WTC11 (cell line): ENCODE data around the gene TMEM140. TPM values are rescaled to one million over a fixed set of nuclear protein-coding genes. Genes with fewer than 3 reads are reported as not detected.

Experiments used
- ATAC-seq: fragments of 200-7000 bp; cut with Tn5 transposase; 2 replicates; pipeline ENCODE4 v1.10.0; 2021; ENCODE audit warnings: mild to moderate bottlenecking, moderate library complexity
- CTCF ChIA-PET: fragments of 300-600 bp; sonication (Branson Sonifier 250); formaldehyde crosslinking; loops from one replicate; lab custom pipeline; 2021; ENCODE audit warnings: antibody characterized with exemption; lab: Charles Lee
- POLR2A ChIA-PET: fragments of 350-600 bp; sonication (Branson Sonifier 250); formaldehyde crosslinking; loops from one replicate; lab custom pipeline; 2021; ENCODE audit warnings: antibody characterized with exemption; lab: Charles Lee
- DNase-seq: peaks from one replicate; pipeline ENCODE4 v3.0.0; 2021; ENCODE audit warnings: low spot score
- H3K27ac Mint-ChIP-seq: 2 replicates; pipeline ENCODE4 v1.8.0; 2021; ENCODE audit warnings: mixed read lengths
- H3K27me3 Mint-ChIP-seq: 2 replicates; pipeline ENCODE4 v1.8.0; 2021; ENCODE audit warnings: low read depth, mild to moderate bottlenecking, moderate library complexity, mixed read lengths
- H3K36me3 Mint-ChIP-seq: 2 replicates; pipeline ENCODE4 v1.8.0; 2021; ENCODE audit warnings: mixed read lengths
- H3K4me1 Mint-ChIP-seq: 2 replicates; pipeline ENCODE4 v1.8.0; 2022; ENCODE audit warnings: mixed read lengths
- H3K4me3 Mint-ChIP-seq: 2 replicates; pipeline ENCODE4 v1.8.0; 2021; ENCODE audit warnings: mild to moderate bottlenecking, moderate library complexity, mixed read lengths
- H3K9me3 Mint-ChIP-seq: 2 replicates; pipeline ENCODE4 v1.8.0; 2021; ENCODE audit warnings: mixed read lengths
- ATF2 ChIP-seq: sonication (generic); formaldehyde crosslinking; IDR thresholded peaks from 2 replicates; pipeline ENCODE4 v1.8.1; 2022; ENCODE audit warnings: low read depth, missing genetic modification reagents, borderline replicate concordance
- CTCF ChIP-seq: fragments of 200-600 bp; IDR thresholded peaks from 2 replicates; pipeline ENCODE4 v1.8.0; 2022; ENCODE audit warnings: antibody characterized with exemption
- E2F5 ChIP-seq: sonication (generic); formaldehyde crosslinking; IDR thresholded peaks from 2 replicates; pipeline ENCODE4 v1.8.1; 2022; ENCODE audit warnings: mild to moderate bottlenecking, moderate library complexity, missing genetic modification reagents
- MAX ChIP-seq: sonication (generic); formaldehyde crosslinking; IDR thresholded peaks from 2 replicates; pipeline ENCODE4 v1.8.0; 2022; ENCODE audit warnings: mild to moderate bottlenecking, missing genetic modification reagents
- ZNF281 ChIP-seq: sonication (generic); formaldehyde crosslinking; IDR thresholded peaks from 2 replicates; pipeline ENCODE4 v1.8.0; 2023; ENCODE audit warnings: mild to moderate bottlenecking, missing genetic modification reagents
- ZNF532 ChIP-seq: fragments of 250-450 bp; sonication (Bioruptor Pico); IDR thresholded peaks from 2 replicates; pipeline ENCODE4 v1.9.0; 2021; ENCODE audit warnings: mild to moderate bottlenecking, borderline replicate concordance
- total RNA-seq: library from RNA; stranded (reverse); gene quantifications from 3 replicates; pipeline ENCODE4 v1.2.3, GENCODE V29; 2021

TMEM140 gene
- total RNA-seq, 1 experiment from 2014 or later = not detected

- peaks cover 44% of the 10 kb centered on the region for H3K36me3 Mint-ChIP-seq
- ATAC-seq = peak; percentile 68
- peaks cover 31% of the 10 kb centered on the region for H3K4me1 Mint-ChIP-seq
- no peaks in the 10 kb centered on the region for H3K9me3 Mint-ChIP-seq
- CTCF ChIA-PET = interaction anchor here (0.5 to 2.4 kb wide), 18 partner anchors 8 to 483 kb away, joined by 3 to 8 read pairs (median 4); partner anchors contain the start of genes AGBL3, TMEM140 and WDR91
- no peak for TF ChIP-seq ATF2 (CRISPR knock-in tag)
- TF ChIP-seq MAX (CRISPR knock-in tag) = 0 out of 2 replicates have a peak, but pooled peaks have one; percentile 15
- 0 out of 2 replicates have a peak, but pooled peaks have one; percentile 18 for TF ChIP-seq ZNF532 (CRISPR knock-in tag)
- peak; percentile 51 for TF ChIP-seq CTCF
- TF ChIP-seq, all 79 proteins: peak for 3
- Mint-ChIP-seq H3K4me3 (peak overlapping the region; percentile 90), H3K27ac (peak overlapping the region; percentile 93), H3K27me3 (no peaks in the 10 kb centered on the region)
- POLR2A ChIA-PET = no interaction called here
- peak; percentile 71 for DNase-seq
Measured at GRCh38 chr7:135169141-135169963, 21.5 kb downstream of the TMEM140 start.

- Mint-ChIP-seq H3K27me3 (no peaks in the 10 kb centered on the region), H3K4me3 (peak overlapping the region; percentile 90), H3K36me3 (peaks cover 40% of the 10 kb centered on the region), H3K4me1 (peaks cover 31% of the 10 kb centered on the region), H3K27ac (peak overlapping the region; percentile 93), H3K9me3 (no peaks in the 10 kb centered on the region)
- CTCF ChIA-PET = interaction anchor here (0.5 to 2.4 kb wide), 18 partner anchors 9 to 484 kb away, joined by 3 to 8 read pairs (median 4); partner anchors contain the start of genes AGBL3, TMEM140 and WDR91
- POLR2A ChIA-PET = no interaction called here
- ATAC-seq = peak; percentile 36
- peak; percentile 61 for DNase-seq
- 0 out of 2 replicates have a peak, but pooled peaks have one; percentile 12 for TF ChIP-seq ZNF281
- no peak for TF ChIP-seq E2F5 (CRISPR knock-in tag)
Measured at GRCh38 chr7:135169964-135170273, 22.0 kb downstream of the TMEM140 start.
